ENCODE data around the gene GLDN. TPM values are rescaled to one million over a fixed set of nuclear protein-coding genes. Genes with fewer than 3 reads are reported as not detected.

The GLDN gene
- total RNA-seq, 4 donors from 2014 or later: 0.77 to 11.8 (median 3.7) TPM

DNA sequence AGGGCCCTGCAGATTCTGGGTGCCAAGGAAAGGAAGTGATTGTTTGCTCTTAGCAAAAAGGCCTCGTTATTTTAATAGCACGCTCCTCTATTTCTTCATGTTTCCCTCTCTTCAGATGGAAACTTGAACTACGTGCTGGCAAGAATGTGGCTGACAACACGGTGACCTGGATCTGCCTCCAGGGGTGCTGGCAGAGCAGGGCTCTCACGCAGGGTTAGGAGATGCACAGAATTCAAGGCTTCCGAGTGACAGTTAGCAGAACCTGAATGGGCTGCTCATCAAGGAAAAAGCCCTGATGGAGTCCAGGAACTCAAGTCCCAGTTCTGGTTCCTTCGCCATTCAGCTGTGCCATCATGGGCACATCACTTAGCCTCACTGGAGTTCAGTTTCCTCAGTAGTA, 25.7 kb upstream of the GLDN start:
- Histone ChIP-seq H3K9me3 (no peaks in the 10 kb centered on the region), H3K27me3 (no peaks in the 10 kb centered on the region), H3K4me1 (no peaks in the 10 kb centered on the region), H3K4me3 (no peak overlapping the region), H3K36me3 (no peaks in the 10 kb centered on the region), H3K27ac (no peak overlapping the region)
- no peak for DNase-seq
- TF ChIP-seq, protein P1, sequence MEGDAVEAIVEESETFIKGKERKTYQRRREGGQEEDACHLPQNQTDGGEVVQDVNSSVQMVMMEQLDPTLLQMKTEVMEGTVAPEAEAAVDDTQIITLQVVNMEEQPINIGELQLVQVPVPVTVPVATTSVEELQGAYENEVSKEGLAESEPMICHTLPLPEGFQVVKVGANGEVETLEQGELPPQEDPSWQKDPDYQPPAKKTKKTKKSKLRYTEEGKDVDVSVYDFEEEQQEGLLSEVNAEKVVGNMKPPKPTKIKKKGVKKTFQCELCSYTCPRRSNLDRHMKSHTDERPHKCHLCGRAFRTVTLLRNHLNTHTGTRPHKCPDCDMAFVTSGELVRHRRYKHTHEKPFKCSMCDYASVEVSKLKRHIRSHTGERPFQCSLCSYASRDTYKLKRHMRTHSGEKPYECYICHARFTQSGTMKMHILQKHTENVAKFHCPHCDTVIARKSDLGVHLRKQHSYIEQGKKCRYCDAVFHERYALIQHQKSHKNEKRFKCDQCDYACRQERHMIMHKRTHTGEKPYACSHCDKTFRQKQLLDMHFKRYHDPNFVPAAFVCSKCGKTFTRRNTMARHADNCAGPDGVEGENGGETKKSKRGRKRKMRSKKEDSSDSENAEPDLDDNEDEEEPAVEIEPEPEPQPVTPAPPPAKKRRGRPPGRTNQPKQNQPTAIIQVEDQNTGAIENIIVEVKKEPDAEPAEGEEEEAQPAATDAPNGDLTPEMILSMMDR (IDR thresholded peaks at IDR 0.05): no peak
- TF ChIP-seq POLR2A (IDR thresholded peaks at IDR 0.05): no peak
- intact Hi-C loops (cut with DNase I; ENCODE audit: low total_unique reads): no loop called here

DNA sequence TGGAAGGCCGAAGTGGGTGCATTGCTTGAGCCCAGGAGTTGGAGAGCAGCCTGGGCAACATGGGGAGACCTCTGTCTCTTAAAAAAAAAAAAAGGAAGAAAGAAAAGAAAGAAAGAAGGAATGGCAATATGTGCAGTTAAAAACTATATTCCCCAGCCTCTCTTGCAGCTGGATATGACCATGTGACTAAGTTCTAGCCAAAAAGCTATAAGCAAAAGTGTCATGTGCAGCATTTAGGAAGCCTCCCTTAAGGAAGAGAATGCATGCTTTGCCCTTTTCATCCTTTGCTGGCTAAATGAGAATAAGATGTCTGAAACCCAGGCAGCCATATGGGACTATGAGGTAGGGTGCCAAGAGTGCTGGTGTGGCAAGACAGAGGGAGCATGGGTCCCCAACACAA, 24.8 kb upstream of the GLDN start:
- Histone ChIP-seq H3K9me3 (no peaks in the 10 kb centered on the region), H3K27ac (no peak overlapping the region), H3K4me3 (no peak overlapping the region), H3K4me1 (no peaks in the 10 kb centered on the region), H3K36me3 (no peaks in the 10 kb centered on the region), H3K27me3 (no peaks in the 10 kb centered on the region)
- intact Hi-C loops (cut with DNase I; ENCODE audit: low total_unique reads): no loop called here
- no peak for DNase-seq
- no peak for TF ChIP-seq POLR2A (IDR thresholded peaks at IDR 0.05)
- TF ChIP-seq, protein P1 (IDR thresholded peaks at IDR 0.05): no peak

DNA sequence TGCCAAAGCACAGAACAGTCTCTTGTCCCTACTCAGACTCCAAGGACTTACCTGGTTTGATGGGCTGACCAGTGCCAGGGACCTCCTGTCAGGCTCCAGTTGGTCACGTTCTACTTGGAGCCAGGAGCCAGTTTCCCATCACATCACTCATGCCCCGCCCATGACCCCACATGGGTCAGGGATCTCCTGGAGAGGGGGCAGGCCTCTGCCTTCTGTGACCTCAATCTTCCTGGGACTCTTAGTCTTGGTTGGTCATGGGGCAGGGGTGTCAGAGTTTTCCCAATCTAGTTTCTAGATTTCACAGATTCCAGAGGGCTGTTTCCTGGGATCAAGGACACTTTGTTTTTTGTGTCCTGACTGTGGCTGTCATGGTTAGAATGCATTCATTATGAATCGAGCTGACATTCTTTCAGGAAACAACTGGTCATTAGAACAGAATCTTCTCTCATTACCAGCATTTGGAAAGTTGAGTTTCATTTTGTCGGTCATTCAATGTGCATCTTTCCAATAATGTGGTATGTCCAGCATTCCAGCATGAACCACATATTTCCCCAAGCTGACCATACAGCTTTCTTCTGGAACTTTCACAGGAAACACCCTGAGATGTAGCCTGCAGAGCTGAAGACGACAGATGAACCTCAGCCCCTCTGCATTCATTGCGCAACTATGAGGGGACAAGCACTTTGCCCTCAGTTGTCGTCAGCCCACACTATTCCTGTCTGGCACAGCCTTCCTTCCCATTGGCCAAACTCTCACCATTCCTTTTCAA, 22.9 kb upstream of the GLDN start:
- H3K27ac ChIP-seq: no peak overlapping the region
- no peak for DNase-seq
- intact Hi-C loops (cut with DNase I; ENCODE audit: low total_unique reads): no loop called here
- H3K36me3 ChIP-seq: no peaks in the 10 kb centered on the region
- no peak overlapping the region for H3K4me3 ChIP-seq
- no peaks in the 10 kb centered on the region for H3K9me3 ChIP-seq
- H3K27me3 ChIP-seq: no peaks in the 10 kb centered on the region
- TF ChIP-seq POLR2A (IDR thresholded peaks at IDR 0.05): no peak
- TF ChIP-seq, protein P1 (IDR thresholded peaks at IDR 0.05): no peak
- H3K4me1 ChIP-seq: no peaks in the 10 kb centered on the region

DNA sequence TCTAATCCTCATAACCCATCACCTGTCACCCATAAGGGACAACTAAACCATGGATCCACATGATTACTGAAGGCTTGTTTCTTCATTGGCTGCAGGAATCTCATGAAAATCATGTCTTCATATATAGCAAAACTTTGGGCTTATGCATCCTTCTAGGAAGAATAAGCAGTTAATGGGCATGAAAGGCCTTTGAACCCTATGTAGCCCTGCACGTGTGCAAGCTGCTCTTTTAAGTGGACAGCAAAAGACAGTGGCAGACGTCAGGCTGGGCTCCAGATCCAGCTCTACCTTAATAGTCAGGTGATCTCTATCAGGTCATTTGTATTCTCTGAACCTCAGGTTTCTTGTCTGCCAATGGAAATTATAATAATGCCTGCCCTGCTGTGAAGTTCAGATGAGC, 21.9 kb upstream of the GLDN start:
- Histone ChIP-seq H3K4me3 (no peak overlapping the region), H3K27ac (no peak overlapping the region), H3K36me3 (no peaks in the 10 kb centered on the region), H3K4me1 (no peaks in the 10 kb centered on the region), H3K9me3 (no peaks in the 10 kb centered on the region), H3K27me3 (no peaks in the 10 kb centered on the region)
- DNase-seq: no peak
- TF ChIP-seq, protein P1 (IDR thresholded peaks at IDR 0.05): no peak
- TF ChIP-seq POLR2A (IDR thresholded peaks at IDR 0.05): no peak
- intact Hi-C loops (cut with DNase I; ENCODE audit: low total_unique reads): no loop called here

DNA sequence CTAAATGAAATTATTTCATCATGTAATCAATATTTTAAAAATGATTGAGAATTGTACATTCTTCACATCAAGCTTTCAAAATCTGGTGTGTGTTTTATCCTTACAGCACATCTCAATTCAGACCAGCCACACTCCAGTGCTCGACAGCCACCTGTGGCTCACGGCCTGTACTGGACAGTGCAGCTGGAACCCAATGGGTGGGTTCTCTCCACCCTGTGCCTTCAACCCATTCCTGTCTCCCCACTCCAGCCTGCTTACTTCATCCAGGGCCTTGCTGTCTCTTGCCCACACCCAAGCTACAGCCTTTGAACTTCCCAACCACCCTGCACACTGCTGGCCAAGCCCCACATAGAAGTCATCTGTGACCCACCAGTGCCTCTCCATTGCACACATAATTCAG, 20.6 kb upstream of the GLDN start:
- TF ChIP-seq, protein P1 (IDR thresholded peaks at IDR 0.05): no peak
- no peak for TF ChIP-seq POLR2A (IDR thresholded peaks at IDR 0.05)
- no peak overlapping the region for H3K27ac ChIP-seq
- no peaks in the 10 kb centered on the region for H3K27me3 ChIP-seq
- no peaks in the 10 kb centered on the region for H3K9me3 ChIP-seq
- intact Hi-C loops (cut with DNase I; ENCODE audit: low total_unique reads): no loop called here
- no peaks in the 10 kb centered on the region for H3K36me3 ChIP-seq
- no peak overlapping the region for H3K4me3 ChIP-seq
- no peaks in the 10 kb centered on the region for H3K4me1 ChIP-seq
- no peak for DNase-seq
